ENCODE data around the gene GRIK4. TPM values are rescaled to one million over a fixed set of nuclear protein-coding genes. Genes with fewer than 3 reads are reported as not detected.

Gene GRIK4
- total and polyA plus RNA-seq, 7 donors: 0.04 to 0.11 (median 0.04) TPM; not detected in 4

DNA sequence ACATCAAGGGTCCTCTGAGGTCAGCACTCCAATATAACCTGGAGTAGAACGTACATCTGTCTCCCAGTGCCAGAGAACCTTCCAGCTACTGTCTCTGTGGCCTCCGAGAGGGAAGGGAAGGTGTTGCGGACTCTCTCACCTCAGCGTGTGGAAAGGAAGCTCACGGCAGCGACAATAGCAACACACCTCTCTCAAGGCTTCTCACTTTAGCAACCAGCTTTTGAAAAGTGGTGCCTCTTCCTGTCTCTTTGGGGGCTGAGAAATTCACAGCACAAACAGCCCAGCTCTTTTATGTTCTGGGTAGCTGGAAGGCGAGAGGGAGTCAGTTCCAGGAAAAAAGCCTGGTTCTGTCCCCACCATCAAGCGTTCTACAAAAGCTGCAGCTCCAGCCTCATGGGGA, 355.5 kb downstream of the GRIK4 start:
- Histone ChIP-seq H3K4me1 (no peaks in the 10 kb centered on the region), H3K27me3 (ENCODE audit: insufficient read depth in 3 of 3, low read length in 2 of 3) (peaks cover 0 to 6% (median 3%) of the 10 kb centered on the region in 3 donors), H3K27ac (no peak overlapping the region), H3K36me3 (ENCODE audit: insufficient read depth in 1 of 2, low read depth in 1 of 2) (no peaks in the 10 kb centered on the region), H3K9me3 (no peaks in the 10 kb centered on the region), H3K4me3 (no peak overlapping the region)
- WGBS, 3 donors: 72 to 74% (median 74%) methylated on average over 8 of the region's 8 CpGs
- DNase-seq (no peak), ATAC-seq (no peak)
- intact Hi-C loops (cut with DNase I): no loop called here
- TF ChIP-seq, protein P1, sequence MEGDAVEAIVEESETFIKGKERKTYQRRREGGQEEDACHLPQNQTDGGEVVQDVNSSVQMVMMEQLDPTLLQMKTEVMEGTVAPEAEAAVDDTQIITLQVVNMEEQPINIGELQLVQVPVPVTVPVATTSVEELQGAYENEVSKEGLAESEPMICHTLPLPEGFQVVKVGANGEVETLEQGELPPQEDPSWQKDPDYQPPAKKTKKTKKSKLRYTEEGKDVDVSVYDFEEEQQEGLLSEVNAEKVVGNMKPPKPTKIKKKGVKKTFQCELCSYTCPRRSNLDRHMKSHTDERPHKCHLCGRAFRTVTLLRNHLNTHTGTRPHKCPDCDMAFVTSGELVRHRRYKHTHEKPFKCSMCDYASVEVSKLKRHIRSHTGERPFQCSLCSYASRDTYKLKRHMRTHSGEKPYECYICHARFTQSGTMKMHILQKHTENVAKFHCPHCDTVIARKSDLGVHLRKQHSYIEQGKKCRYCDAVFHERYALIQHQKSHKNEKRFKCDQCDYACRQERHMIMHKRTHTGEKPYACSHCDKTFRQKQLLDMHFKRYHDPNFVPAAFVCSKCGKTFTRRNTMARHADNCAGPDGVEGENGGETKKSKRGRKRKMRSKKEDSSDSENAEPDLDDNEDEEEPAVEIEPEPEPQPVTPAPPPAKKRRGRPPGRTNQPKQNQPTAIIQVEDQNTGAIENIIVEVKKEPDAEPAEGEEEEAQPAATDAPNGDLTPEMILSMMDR (IDR thresholded peaks at IDR 0.05): no peak

GRCh38 chr11:120867531-120867930, 356.0 kb downstream of the GRIK4 start:
- intact Hi-C loops (cut with DNase I): no loop called here
- peaks cover 0 to 6% (median 3%) of the 10 kb centered on the region in 3 donors for H3K27me3 ChIP-seq (ENCODE audit: insufficient read depth in 3 of 3, low read length in 2 of 3)
- DNase-seq (no peak), ATAC-seq (no peak)
- H3K9me3 ChIP-seq: no peaks in the 10 kb centered on the region
- TF ChIP-seq, protein P1 (IDR thresholded peaks at IDR 0.05): no peak
- H3K36me3 ChIP-seq (ENCODE audit: insufficient read depth in 1 of 2, low read depth in 1 of 2): no peaks in the 10 kb centered on the region
- H3K4me3 ChIP-seq: no peak overlapping the region
- H3K27ac ChIP-seq: no peak overlapping the region
- 80 to 86% (median 82%) methylated on average over 11 of the region's 11 CpGs for WGBS, 3 donors
- H3K4me1 ChIP-seq: no peaks in the 10 kb centered on the region

DNA sequence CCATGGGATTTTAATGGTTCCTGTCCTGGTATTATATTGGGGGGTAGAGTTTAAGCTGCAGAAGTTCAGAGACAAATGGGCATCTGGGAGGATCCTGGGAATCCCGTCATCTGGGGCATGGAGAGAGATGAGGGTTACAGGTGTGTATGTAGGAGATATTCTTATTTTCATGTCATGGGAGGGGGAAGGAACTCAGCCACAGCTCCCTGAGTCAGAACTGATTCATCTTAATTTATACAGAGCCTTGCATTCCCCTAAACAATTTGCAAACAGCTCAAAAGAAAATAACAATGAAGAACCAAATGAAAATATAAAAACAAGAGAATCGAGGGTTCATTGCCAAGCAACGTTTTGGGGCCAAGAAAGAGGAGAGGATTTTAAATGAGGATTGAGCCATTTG, 356.4 kb downstream of the GRIK4 start:
- Histone ChIP-seq H3K9me3 (no peaks in the 10 kb centered on the region), H3K4me3 (no peak overlapping the region), H3K27me3 (ENCODE audit: insufficient read depth in 3 of 3, low read length in 2 of 3) (peaks cover 0 to 6% (median 3%) of the 10 kb centered on the region in 3 donors), H3K27ac (no peak overlapping the region), H3K36me3 (ENCODE audit: insufficient read depth in 1 of 2, low read depth in 1 of 2) (no peaks in the 10 kb centered on the region), H3K4me1 (no peaks in the 10 kb centered on the region)
- DNase-seq (no peak), ATAC-seq (no peak)
- intact Hi-C loops (cut with DNase I): no loop called here
- TF ChIP-seq, protein P1 (IDR thresholded peaks at IDR 0.05): no peak
- WGBS, 3 donors: 64 to 73% (median 66%) methylated on average over 3 of the region's 3 CpGs

DNA sequence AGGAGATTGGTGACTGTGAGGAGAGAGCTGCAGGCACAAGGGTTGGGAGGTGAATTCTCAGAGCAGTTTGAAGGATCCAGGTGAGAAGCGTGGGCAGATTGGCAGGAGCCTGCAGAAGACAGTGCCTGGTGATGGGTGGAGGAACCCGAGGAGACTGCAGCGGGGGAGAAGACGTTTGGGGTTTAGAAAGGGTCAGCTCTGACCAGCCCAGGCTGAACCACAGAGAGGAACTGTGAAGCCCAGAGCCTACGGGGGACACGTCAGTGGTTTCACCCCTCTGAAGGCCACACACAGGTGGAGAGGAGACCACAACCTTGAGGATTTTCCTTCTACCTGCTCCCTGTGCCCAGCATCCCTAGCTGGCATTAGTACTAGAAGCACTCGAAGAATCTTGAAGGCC, 357.5 kb downstream of the GRIK4 start:
- H3K4me1 ChIP-seq: no peaks in the 10 kb centered on the region
- peaks cover 0 to 6% (median 3%) of the 10 kb centered on the region in 3 donors for H3K27me3 ChIP-seq (ENCODE audit: insufficient read depth in 3 of 3, low read length in 2 of 3)
- H3K27ac ChIP-seq: no peak overlapping the region
- no peak for DNase-seq
- intact Hi-C loops (cut with DNase I): no loop called here
- H3K9me3 ChIP-seq: no peaks in the 10 kb centered on the region
- ATAC-seq: no peak
- 71 to 84% (median 78%) methylated on average over 7 of the region's 7 CpGs for WGBS, 3 donors
- TF ChIP-seq, protein P1 (IDR thresholded peaks at IDR 0.05): no peak
- H3K36me3 ChIP-seq (ENCODE audit: insufficient read depth in 1 of 2, low read depth in 1 of 2): no peaks in the 10 kb centered on the region
- H3K4me3 ChIP-seq: no peak overlapping the region

DNA sequence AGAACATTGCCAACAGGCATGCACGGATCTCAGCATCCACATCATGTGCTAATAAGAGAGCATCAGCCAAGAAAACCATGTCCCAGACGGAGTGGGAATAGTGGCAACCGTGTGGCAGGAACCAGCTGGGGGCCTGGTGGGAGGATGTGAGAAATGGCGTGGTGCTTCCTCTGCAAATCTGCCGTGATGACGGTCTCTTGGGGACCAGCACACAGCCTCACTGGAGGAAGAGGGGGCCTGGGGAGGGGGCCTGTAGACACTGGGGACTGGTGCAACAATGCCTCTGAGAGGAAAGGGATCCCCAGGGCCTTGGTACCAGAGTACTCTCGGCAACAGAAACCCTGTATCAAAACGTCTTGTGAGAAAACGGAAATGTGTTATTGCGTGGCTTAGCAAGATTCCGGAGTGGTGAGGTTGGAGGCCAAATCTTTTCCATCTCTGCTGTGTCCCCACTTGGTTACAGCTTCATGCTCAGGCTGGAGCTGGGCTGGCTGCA, 358.0 kb downstream of the GRIK4 start:
- H3K4me3 ChIP-seq: no peak overlapping the region
- H3K27me3 ChIP-seq (ENCODE audit: insufficient read depth in 3 of 3, low read length in 2 of 3): peaks cover 0 to 6% (median 3%) of the 10 kb centered on the region in 3 donors
- 46 to 55% (median 48%) methylated on average over 11 of the region's 11 CpGs for WGBS, 3 donors
- H3K36me3 ChIP-seq (ENCODE audit: insufficient read depth in 1 of 2, low read depth in 1 of 2): no peaks in the 10 kb centered on the region
- DNase-seq: no peak
- no peak overlapping the region for H3K27ac ChIP-seq
- no peak for ATAC-seq
- H3K4me1 ChIP-seq: no peaks in the 10 kb centered on the region
- intact Hi-C loops (cut with DNase I): no loop called here
- TF ChIP-seq, protein P1 (IDR thresholded peaks at IDR 0.05): no peak
- H3K9me3 ChIP-seq: no peaks in the 10 kb centered on the region
